Fibroblast of pulmonary artery (primary cell): Measurements from ENCODE around the gene ZDHHC14.

ENCODE experiments used
- DNase-seq: peaks from one replicate; pipeline ENCODE4 v3.0.0-alpha.2; 2010; ENCODE audit warnings: low read depth
- H3K4me3 ChIP-seq: replicated peaks from 2 replicates; pipeline ENCODE4 v1.5.1; 2011; ENCODE audit warnings: low read depth, mild to moderate bottlenecking, control low read depth, low read length, moderate library complexity
- TF ChIP-seq, protein P1 (sequence below): IDR thresholded peaks from 2 replicates; pipeline ENCODE4 v1.5.1; 2011; ENCODE audit warnings: mild to moderate bottlenecking, control low read depth, low read length, inconsistent platforms; ENCODE audit errors: missing control alignments

ZDHHC14 gene

DNA sequence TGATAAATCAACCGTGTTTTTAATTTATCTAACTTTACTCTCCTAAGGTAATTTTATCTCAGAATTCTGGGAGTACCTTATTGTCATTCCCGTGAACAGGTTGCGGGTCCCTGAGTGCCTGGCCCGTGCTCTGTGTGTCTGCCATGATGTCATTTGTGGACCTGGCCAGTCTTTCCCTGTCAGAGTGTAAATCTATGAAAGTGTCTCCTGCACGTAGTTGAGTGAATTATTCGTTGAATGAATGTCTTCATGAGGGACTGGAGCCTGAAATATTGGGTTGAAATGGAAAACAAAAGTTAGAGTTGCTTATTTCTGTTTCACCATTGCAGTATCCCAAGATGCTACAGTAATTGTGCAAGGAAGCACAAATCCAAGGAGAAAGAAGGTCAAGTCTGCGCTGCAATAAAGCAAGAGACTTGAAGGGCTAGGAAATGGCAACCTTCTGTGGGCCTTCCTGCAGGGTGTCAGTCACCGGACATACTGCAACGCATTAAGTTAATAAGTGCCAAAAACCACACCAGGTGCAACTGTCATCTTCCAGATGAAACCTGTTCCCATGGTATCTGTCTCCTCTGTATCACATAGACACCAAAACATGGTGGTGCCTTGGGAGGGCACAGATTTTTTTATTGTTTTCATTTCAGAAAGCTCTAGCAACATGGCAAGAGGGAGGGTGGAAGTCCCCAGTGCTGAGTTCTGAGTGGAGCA lies 135.5 kb downstream of the ZDHHC14 start:
- H3K4me3 ChIP-seq = no peak overlapping the region
- no peak for DNase-seq
- TF ChIP-seq, protein P1, sequence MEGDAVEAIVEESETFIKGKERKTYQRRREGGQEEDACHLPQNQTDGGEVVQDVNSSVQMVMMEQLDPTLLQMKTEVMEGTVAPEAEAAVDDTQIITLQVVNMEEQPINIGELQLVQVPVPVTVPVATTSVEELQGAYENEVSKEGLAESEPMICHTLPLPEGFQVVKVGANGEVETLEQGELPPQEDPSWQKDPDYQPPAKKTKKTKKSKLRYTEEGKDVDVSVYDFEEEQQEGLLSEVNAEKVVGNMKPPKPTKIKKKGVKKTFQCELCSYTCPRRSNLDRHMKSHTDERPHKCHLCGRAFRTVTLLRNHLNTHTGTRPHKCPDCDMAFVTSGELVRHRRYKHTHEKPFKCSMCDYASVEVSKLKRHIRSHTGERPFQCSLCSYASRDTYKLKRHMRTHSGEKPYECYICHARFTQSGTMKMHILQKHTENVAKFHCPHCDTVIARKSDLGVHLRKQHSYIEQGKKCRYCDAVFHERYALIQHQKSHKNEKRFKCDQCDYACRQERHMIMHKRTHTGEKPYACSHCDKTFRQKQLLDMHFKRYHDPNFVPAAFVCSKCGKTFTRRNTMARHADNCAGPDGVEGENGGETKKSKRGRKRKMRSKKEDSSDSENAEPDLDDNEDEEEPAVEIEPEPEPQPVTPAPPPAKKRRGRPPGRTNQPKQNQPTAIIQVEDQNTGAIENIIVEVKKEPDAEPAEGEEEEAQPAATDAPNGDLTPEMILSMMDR = no peak

DNA sequence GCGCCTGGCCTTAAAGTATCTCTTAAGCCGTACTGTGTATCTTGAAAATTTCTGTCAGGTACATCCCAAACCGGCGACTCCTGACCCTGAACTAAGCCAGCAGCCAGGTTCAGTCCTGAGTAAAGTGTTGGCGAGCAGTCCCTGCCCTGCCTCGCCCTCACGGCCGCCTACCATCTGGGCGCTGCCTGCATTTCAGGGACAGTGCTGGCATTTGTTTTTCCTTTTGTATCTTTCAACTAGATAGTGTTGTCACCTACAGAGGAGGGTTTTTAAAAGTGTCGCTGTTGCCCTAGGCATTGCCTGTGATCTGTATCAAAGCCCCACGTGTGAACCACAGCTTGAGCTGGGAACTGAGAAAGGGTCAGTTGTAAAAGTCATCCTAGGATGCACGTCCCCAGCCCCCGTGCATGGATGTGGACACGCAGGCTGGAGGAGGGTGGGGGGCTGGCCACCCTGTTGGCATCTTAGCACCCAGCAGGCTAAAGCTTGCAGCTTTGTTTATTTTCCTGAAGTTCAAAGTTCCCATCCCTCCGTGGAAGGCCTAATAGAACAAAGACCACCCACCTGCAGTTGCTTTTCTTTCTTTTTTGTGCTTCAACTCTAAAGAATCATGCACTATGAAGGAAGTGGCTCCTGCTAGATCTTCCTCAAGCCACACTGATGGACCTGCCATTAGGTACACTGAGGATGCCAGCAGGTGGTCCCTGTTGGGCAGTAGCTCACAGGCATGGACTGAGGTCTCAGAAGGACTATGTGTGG lies 136.8 kb downstream of the ZDHHC14 start:
- no peak overlapping the region for H3K4me3 ChIP-seq
- TF ChIP-seq, protein P1 = no peak
- DNase-seq = no peak

DNA sequence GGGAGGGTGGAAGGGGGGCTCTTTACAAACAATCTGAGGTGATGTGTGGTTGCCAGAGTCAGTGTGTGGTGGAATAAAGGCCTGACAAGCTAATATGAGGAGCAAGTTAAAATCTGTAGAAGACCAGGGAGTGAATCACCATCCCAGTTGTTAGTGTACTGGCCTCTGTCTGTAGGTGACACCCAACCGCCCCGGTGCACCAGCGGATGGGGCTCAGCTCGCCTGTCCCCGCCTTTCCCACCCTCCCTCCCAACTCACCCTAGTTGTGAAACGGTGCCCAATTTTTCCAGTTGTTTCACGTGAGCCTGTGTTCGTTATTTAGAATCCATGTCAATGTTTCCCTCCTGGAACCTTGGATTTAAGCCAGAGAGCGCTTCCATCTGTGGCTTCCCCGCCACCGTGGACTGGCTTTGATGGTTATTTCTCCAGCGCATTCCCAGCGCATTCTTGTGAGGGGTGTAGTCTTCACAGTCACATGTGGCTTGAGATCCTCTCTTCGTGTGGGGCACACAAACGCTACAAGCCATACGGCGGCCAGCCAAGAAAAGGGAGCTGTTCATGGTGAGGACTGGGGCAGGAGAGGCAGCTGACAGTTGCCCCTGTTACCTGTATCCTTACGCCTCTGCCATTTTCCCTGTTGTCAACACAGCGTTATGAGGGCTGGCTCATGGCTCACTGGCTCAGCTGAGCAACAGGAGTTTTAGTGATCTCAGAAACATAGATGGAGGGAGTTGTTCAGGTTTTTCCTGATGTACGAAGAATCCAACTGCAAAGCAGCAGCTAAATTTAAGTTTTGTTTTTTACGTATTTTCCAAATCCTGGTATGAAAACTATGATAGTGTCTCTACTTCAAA lies 137.6 kb downstream of the ZDHHC14 start:
- H3K4me3 ChIP-seq = no peak overlapping the region
- peak; percentile 29 for DNase-seq
- TF ChIP-seq, protein P1 = no peak

DNA sequence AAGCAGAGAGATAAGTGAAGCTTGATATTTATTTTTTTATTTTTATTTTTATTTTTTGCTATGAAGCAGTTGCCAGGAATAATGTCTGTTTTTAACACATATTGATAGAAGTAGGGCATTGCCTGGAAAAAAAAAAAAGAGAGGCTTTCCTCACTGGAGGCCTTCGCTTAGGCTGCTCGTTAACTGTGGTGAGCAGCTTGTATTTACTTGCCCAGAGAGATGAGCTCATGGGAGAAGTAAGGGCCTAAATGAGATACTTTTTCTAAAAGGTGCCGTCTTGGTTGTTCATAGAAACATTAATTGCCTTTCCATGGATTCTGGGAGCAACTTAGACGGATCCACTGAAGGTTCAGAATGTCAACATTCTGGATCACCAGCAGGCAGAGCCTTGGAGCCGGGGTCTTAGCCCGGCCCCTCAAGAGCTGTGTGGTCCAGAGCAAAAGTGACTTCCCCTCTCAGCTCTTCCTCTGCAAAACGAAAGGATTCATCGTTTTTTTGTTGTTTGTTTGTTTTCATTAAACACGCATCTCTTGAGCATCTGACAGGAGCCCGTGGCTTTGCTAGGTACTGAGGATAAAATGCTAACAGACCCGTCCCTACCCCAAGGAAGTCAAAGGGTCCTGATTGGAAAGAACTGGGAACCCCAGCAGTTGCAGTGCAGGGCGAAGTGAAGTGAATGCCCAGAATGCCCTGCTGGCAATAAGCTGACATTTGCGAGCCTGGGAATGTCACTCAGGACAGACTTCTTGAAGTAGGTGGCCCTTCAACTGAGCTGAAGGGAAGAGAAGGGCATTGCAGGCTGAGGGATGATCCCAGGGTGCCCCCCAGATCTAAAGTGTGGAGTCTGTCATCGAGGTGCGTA lies 138.5 kb downstream of the ZDHHC14 start:
- TF ChIP-seq, protein P1 = no peak
- DNase-seq = no peak
- no peak overlapping the region for H3K4me3 ChIP-seq

DNA sequence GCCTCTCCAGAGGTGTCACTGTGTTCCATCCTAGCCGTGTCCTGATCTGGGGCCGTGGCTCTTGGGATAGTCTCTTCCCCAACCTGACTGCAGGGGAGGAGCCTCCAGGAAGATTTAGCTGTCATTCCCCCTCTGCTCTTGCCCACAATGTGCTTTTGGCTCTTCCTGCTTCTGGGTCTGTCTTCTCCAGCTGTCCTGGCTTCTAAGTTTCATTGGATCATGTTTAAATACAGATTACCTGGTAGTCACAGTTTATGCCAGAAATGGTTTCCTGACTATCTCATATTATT lies 139.1 kb downstream of the ZDHHC14 start:
- TF ChIP-seq, protein P1 = no peak
- no peak overlapping the region for H3K4me3 ChIP-seq
- no peak for DNase-seq

DNA sequence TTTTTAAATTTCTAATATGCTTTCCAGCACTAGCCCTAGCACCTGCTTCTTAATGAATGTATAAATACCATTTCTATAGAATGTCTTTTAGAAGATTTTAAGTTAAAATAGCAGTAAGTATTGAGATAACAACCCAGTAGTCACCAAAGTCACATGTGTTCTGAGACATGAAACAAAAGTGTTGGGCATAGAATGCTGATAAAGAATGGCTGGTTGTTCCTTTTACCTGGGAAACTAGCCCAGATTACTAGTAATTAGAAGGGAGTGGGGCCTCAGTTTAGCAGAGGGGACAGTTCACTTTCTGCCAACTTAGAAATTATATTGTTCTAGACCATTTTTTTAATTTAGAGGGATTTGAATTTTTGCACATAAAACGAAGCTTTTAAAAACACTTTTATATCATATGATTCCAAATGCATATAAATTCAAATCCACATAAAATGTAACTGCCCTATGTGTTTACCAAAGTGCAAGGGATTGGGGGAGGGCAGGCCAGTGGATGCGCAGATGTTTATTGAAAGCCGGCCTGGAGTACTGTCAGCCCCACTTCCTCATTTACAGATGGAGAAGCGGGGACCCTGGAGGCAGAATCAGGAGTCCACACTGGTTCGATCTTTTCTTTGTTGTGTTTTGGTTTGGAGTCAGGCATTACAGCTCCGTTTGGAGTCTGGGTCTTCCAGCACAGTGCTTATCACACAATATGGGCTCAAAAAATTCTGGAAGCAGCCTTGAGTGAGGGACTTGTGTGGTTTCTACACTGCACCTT lies 139.8 kb downstream of the ZDHHC14 start:
- no peak overlapping the region for H3K4me3 ChIP-seq
- no peak for DNase-seq
- TF ChIP-seq, protein P1 = no peak
